ENCODE data around the gene PPEF2. TPM values are rescaled to one million over a fixed set of nuclear protein-coding genes. Genes with fewer than 3 reads are reported as not detected.

The PPEF2 gene
- total and polyA plus RNA-seq, 10 of the 15 experiments (the other 5 are each of a cell fraction or from before 2014, with no cell fraction given) = not detected

GRCh38 chr4:75935628-75936027 lies 33.4 kb upstream of the PPEF2 start:
- Histone ChIP-seq H3K79me2 (ENCODE audit: control insufficient read depth, insufficient read depth, low read length) (no peaks in the 10 kb centered on the region), H3K4me1 (ENCODE audit: control insufficient read depth, insufficient read depth, low read length) (no peaks in the 10 kb centered on the region), H3K27me3 (replicated peaks in 1 of 2; ENCODE audit: control insufficient read depth in 2 of 2, insufficient read depth in 2 of 2, low read length in 1 of 2) (no peaks in the 10 kb centered on the region), H3K9me3 (replicated peaks; ENCODE audit: control insufficient read depth, insufficient read depth, low read length) (no peaks in the 10 kb centered on the region), H3K4me3 (no peak overlapping the region), H2AFZ (ENCODE audit: control insufficient read depth, low read depth, low read length) (no peak overlapping the region), H3K27ac (ENCODE audit: control insufficient read depth, insufficient read depth) (no peak overlapping the region), H3K9ac (ENCODE audit: control insufficient read depth, insufficient read depth, low read length) (no peak overlapping the region), H3K36me3 (ENCODE audit: control insufficient read depth in 2 of 2, insufficient read depth in 2 of 2, low read length in 1 of 2) (no peaks in the 10 kb centered on the region), H3K4me2 (ENCODE audit: control insufficient read depth, insufficient read depth) (no peak overlapping the region), H4K20me1 (ENCODE audit: control insufficient read depth, insufficient read depth) (no peaks in the 10 kb centered on the region)
- ChIA-PET SMC1A (ENCODE audit: uncharacterized antibody, unreplicated experiment) (no interaction called here), POLR2A (no interaction called here), RAD21 (ENCODE audit: unreplicated experiment) (no interaction called here), CTCF (no interaction called here)
- no peak for FAIRE-seq
- no peak for DNase-seq (ENCODE audit: low read depth, low spot score)
- WGBS (ENCODE audit: insufficient coverage, insufficient replicate concordance, low lambda C conversion rate, missing lambda C conversion rate) = 100% methylated on average over 1 of the region's 1 CpG
- in situ Hi-C loops (cut with MboI) = no loop called here
- no TSS peak for BruUV-seq (replicated peaks)
- intact Hi-C loops (cut with micrococcal nuclease; ENCODE audit: unreplicated experiment) = no loop called here
- ATAC-seq = no peak
- TF ChIP-seq ZBTB4 (CRISPR knock-in tag; IDR thresholded peaks at IDR 0.05) (no peak), TCF3 (IDR thresholded peaks at IDR 0.05; ENCODE audit: borderline replicate concordance, insufficient read depth, low read depth, low read length) (no peak), PBX3 (IDR thresholded peaks at IDR 0.05; ENCODE audit: insufficient replicate concordance, low read depth, low read length) (no peak), MTA2 (IDR thresholded peaks at IDR 0.05; ENCODE audit: low read depth) (no peak), NFYB (IDR thresholded peaks at IDR 0.05; ENCODE audit: insufficient read depth, low read depth, low read length) (no peak), SPI1 (IDR thresholded peaks at IDR 0.05; ENCODE audit: borderline replicate concordance, insufficient read depth, low read depth, low read length) (no peak), SP1 (IDR thresholded peaks at IDR 0.05; ENCODE audit: low read depth, low read length) (no peak), TBL1XR1 (IDR thresholded peaks at IDR 0.05; ENCODE audit: low read depth, low read length) (no peak), ZNF384 (IDR thresholded peaks at IDR 0.05; ENCODE audit: borderline replicate concordance, low read depth, low read length) (no peak), ATF7 (IDR thresholded peaks at IDR 0.05; ENCODE audit: low read depth) (no peak), CREM (IDR thresholded peaks at IDR 0.05; ENCODE audit: low read depth) (no peak), ZNF622 (IDR thresholded peaks at IDR 0.05) (no peak), SMARCA5 (IDR thresholded peaks at IDR 0.05) (no peak), REST (IDR thresholded peaks at IDR 0.05; ENCODE audit: low read depth, low read length) (no peak)
- TF ChIP-seq, protein P1, sequence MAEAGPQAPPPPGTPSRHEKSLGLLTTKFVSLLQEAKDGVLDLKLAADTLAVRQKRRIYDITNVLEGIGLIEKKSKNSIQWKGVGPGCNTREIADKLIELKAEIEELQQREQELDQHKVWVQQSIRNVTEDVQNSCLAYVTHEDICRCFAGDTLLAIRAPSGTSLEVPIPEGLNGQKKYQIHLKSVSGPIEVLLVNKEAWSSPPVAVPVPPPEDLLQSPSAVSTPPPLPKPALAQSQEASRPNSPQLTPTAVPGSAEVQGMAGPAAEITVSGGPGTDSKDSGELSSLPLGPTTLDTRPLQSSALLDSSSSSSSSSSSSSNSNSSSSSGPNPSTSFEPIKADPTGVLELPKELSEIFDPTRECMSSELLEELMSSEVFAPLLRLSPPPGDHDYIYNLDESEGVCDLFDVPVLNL (IDR thresholded peaks at IDR 0.05; ENCODE audit: low read depth, low read length) = no peak

All from GM12878 (cell line).